ENCODE measurements around the gene IL18RAP.

Gene IL18RAP

DNA sequence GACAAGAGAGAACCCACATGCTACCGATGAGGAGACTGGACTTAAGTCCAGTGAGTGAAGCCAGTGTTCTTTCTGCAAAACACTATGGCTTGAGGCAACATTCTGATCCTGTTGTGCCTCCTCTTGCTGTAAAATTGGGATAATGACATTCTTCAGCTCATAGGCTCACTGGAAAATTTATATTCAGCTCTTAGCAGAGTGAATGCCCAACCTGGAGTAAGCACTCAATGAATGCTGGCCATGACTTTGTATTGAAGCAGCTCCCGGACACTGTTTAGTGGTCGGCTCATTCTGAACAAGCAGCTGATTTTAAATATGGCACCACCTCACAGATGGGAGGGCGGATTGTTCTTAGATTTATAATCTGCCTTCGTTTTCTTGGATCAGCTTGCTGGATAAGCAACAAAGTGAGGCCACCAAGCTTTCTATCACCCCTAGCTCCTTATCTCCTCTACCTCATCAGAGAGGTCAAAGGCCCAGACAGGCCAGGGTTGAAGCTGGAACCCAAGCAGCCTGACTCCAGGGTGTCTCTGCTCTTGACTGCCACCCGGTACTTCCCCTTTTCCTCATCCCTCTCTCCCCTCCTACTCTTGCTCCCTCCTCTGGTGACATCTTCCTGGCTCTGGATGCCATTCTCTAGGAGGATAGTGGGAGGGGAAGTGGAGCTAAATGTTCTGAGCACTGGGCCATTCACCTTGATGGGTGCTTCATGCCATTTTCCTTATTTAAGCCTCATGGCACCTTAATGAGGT, 61.5 kb downstream of the IL18RAP start:
- no peak for ATAC-seq
- TF ChIP-seq TSHZ2 (CRISPR knock-in tag; IDR thresholded peaks at IDR 0.05) (no peak), GLIS3 (CRISPR knock-in tag; IDR thresholded peaks at IDR 0.05) (no peak), ZNF8 (CRISPR knock-in tag; IDR thresholded peaks at IDR 0.05) (no peak), ARNTL (CRISPR knock-in tag; IDR thresholded peaks at IDR 0.05; ENCODE audit: borderline replicate concordance, low read depth) (no peak)

- no peak for TF ChIP-seq OSR1 (CRISPR knock-in tag; IDR thresholded peaks at IDR 0.05)
- no peak for TF ChIP-seq BACH2 (CRISPR knock-in tag; IDR thresholded peaks at IDR 0.05; ENCODE audit: borderline replicate concordance)
- no peak for TF ChIP-seq ZNF70 (CRISPR knock-in tag; IDR thresholded peaks at IDR 0.05)
- TF ChIP-seq PATZ1 (CRISPR knock-in tag; IDR thresholded peaks at IDR 0.05; ENCODE audit: borderline replicate concordance), result no peak
- TF ChIP-seq ARNTL (CRISPR knock-in tag; IDR thresholded peaks at IDR 0.05; ENCODE audit: borderline replicate concordance, low read depth), result no peak
- no peak for TF ChIP-seq ESRRG (CRISPR knock-in tag; IDR thresholded peaks at IDR 0.05)
- no peak for TF ChIP-seq ZFP3 (CRISPR knock-in tag; IDR thresholded peaks at IDR 0.05)
- no peak for TF ChIP-seq ZNF565 (CRISPR knock-in tag; conservative IDR thresholded peaks at IDR 0.05; ENCODE audit: low read depth)
- no peak for TF ChIP-seq CSRNP3 (CRISPR knock-in tag; IDR thresholded peaks at IDR 0.05)
- no peak for TF ChIP-seq GLIS3 (CRISPR knock-in tag; IDR thresholded peaks at IDR 0.05)
- TF ChIP-seq TCF4 (CRISPR knock-in tag; IDR thresholded peaks at IDR 0.05; ENCODE audit: borderline replicate concordance), result no peak
- no peak for TF ChIP-seq TSHZ2 (CRISPR knock-in tag; IDR thresholded peaks at IDR 0.05)
- no peak for TF ChIP-seq ZNF8 (CRISPR knock-in tag; IDR thresholded peaks at IDR 0.05)
- TF ChIP-seq RARB (CRISPR knock-in tag; IDR thresholded peaks at IDR 0.05), result no peak
- TF ChIP-seq ZFP30 (CRISPR knock-in tag; IDR thresholded peaks at IDR 0.05), result no peak
- TF ChIP-seq ISL1 (CRISPR knock-in tag; IDR thresholded peaks at IDR 0.05), result no peak
- no peak for TF ChIP-seq ZC3H10 (CRISPR knock-in tag; IDR thresholded peaks at IDR 0.05)
- ATAC-seq, result peak; percentile 23; the same call in 2 of the 3 replicates
Measured at GRCh38 chr2:102485147-102485785, 62.3 kb downstream of the IL18RAP start.

- ATAC-seq, result peak; percentile 30
- TF ChIP-seq CSRNP3 (CRISPR knock-in tag; IDR thresholded peaks at IDR 0.05), result no peak
- no peak for TF ChIP-seq ZNF565 (CRISPR knock-in tag; conservative IDR thresholded peaks at IDR 0.05; ENCODE audit: low read depth)
- no peak for TF ChIP-seq PPARA (CRISPR knock-in tag; IDR thresholded peaks at IDR 0.05; ENCODE audit: borderline replicate concordance)
Measured at GRCh38 chr2:102486941-102487702, 64.2 kb downstream of the IL18RAP start.

Data from SK-N-SH treated with all-trans-retinoic acid at 6 μM for 48 hours (cell line).